Ishikawa (cell line): ENCODE measurements around the gene ZNF57.

Experiments
- CEBPB ChIP-seq: IDR thresholded peaks from 2 replicates; pipeline ENCODE4 v1.6.1; 2012
- CREB1 ChIP-seq: IDR thresholded peaks from 2 replicates; pipeline ENCODE4 v1.6.1; 2012; ENCODE audit warnings: low read depth
- EGR1 ChIP-seq: IDR thresholded peaks from 2 replicates; pipeline ENCODE4 v1.6.1; 2012
- EP300 ChIP-seq: IDR thresholded peaks from 2 replicates; pipeline ENCODE4 v1.6.1; 2012; ENCODE audit warnings: borderline replicate concordance
- FOXM1 ChIP-seq: IDR thresholded peaks from 2 replicates; pipeline ENCODE4 v1.6.1; 2012; ENCODE audit warnings: low read depth, borderline replicate concordance
- MAX ChIP-seq: IDR thresholded peaks from 2 replicates; pipeline ENCODE4 v1.6.1; 2012
- NFIC ChIP-seq: IDR thresholded peaks from 2 replicates; pipeline ENCODE4 v1.6.1; 2012
- RAD21 ChIP-seq: IDR thresholded peaks from 2 replicates; pipeline ENCODE4 v1.6.1; 2012; ENCODE audit warnings: low read depth
- REST ChIP-seq: IDR thresholded peaks from 2 replicates; pipeline ENCODE4 v1.6.1; 2012; ENCODE audit warnings: low read depth, mild to moderate bottlenecking
- TAF1 ChIP-seq: IDR thresholded peaks from 2 replicates; pipeline ENCODE4 v1.6.1; 2012; ENCODE audit warnings: low read depth, mild to moderate bottlenecking
- TCF12 ChIP-seq: IDR thresholded peaks from 2 replicates; pipeline ENCODE4 v1.6.1; 2012; ENCODE audit warnings: low read depth
- TEAD4 ChIP-seq: IDR thresholded peaks from 2 replicates; pipeline ENCODE4 v1.6.1; 2012
- USF1 ChIP-seq: IDR thresholded peaks from 2 replicates; pipeline ENCODE4 v1.6.1; 2012
- YY1 ChIP-seq: IDR thresholded peaks from 2 replicates; pipeline ENCODE4 v1.6.1; 2012; ENCODE audit warnings: low read depth
- ZBTB7A ChIP-seq: IDR thresholded peaks from 2 replicates; pipeline ENCODE4 v1.6.1; 2012; ENCODE audit warnings: low read depth

The ZNF57 gene

GRCh38 chr19:2885736-2886135 is 15.0 kb upstream of the ZNF57 start:
- TF ChIP-seq REST (no peak), CEBPB (no peak), YY1 (no peak), MAX (no peak), USF1 (no peak), TEAD4 (no peak), EP300 (no peak), CREB1 (no peak), RAD21 (no peak), TCF12 (no peak), EGR1 (no peak), ZBTB7A (no peak), TAF1 (no peak), FOXM1 (no peak), NFIC (no peak)

GRCh38 chr19:2887391-2887914 is 13.3 kb upstream of the ZNF57 start:
- TF ChIP-seq YY1 = no peak
- TF ChIP-seq RAD21 = peak; percentile 49; the same call in 1 of the 2 replicates

GRCh38 chr19:2888731-2889224 is 11.9 kb upstream of the ZNF57 start:
- TF ChIP-seq MAX (0 out of 2 replicates have a peak, but pooled peaks have one; percentile 1), TAF1 (no peak)

- TF ChIP-seq TEAD4 = no peak
- TF ChIP-seq CEBPB = no peak
- no peak for TF ChIP-seq USF1
- TF ChIP-seq REST = no peak
- TF ChIP-seq RAD21 = no peak
- TF ChIP-seq MAX = no peak
- TF ChIP-seq CREB1 = no peak
- TF ChIP-seq TAF1 = no peak
- no peak for TF ChIP-seq FOXM1
- no peak for TF ChIP-seq TCF12
- TF ChIP-seq EP300 = no peak
- no peak for TF ChIP-seq ZBTB7A
- no peak for TF ChIP-seq EGR1
- TF ChIP-seq YY1 = no peak
- TF ChIP-seq NFIC = no peak
Observed at GRCh38 chr19:2896694-2897093, 4.0 kb upstream of the ZNF57 start.

GRCh38 chr19:2902590-2903218 is 2.0 kb downstream of the ZNF57 start:
- TF ChIP-seq MAX (no peak), EGR1 (no peak), EP300 (no peak), TCF12 (no peak), TAF1 (no peak), NFIC (no peak), YY1 (no peak), USF1 (no peak), CREB1 (no peak), FOXM1 (no peak), REST (no peak), CEBPB (no peak), ZBTB7A (no peak), TEAD4 (no peak)
